Caco-2 (cell line): ENCODE data around the gene GIMAP6. TPM values are rescaled to one million over a fixed set of nuclear protein-coding genes. Genes with fewer than 3 reads are reported as not detected.

Source experiments
- BruUV-seq: library from RNA; stranded (reverse); fragments of 400-500 nt; replicated peaks from 2 replicates; lab custom pipeline; 2021; lab: Mats Ljungman, UMichigan
- CTCF ChIA-PET: fragments of 300-600 bp; sonication (Branson Sonifier 250); formaldehyde crosslinking; loops from one replicate; lab custom pipeline; 2022; ENCODE audit warnings: antibody characterized with exemption; lab: Charles Lee
- POLR2A ChIA-PET: fragments of 300-600 bp; sonication (Branson Sonifier 250); formaldehyde crosslinking; loops from one replicate; lab custom pipeline; 2022; ENCODE audit warnings: antibody characterized with exemption; lab: Charles Lee
- DNase-seq, 2 experiments: peaks; one replicate each; pipeline versions ENCODE4 v3.0.0 to v3.0.0-alpha.2; 2020 to 2022
- H3K27me3 ChIP-seq: replicated peaks from 2 replicates; pipeline ENCODE4 v1.6.0; 2011; ENCODE audit warnings: low read length; ENCODE audit not compliant: control insufficient read depth, insufficient read depth
- H3K36me3 ChIP-seq: 2 replicates; pipeline ENCODE4 v1.5.1; 2011; ENCODE audit warnings: low read length; ENCODE audit not compliant: control insufficient read depth, insufficient read depth
- H3K4me1 ChIP-seq: fragments of 250-450 bp; sonication (Bioruptor Pico); 2 replicates; pipeline ENCODE4 v1.5.1; 2020; ENCODE audit warnings: mild to moderate bottlenecking
- H3K4me3 ChIP-seq: 2 replicates; pipeline ENCODE4 v1.5.1; 2011; ENCODE audit warnings: low read depth, mild to moderate bottlenecking, control low read depth, low read length
- H3K9me3 ChIP-seq: fragments of 250-450 bp; sonication (Bioruptor Pico); 2 replicates; pipeline ENCODE4 v1.5.1; 2020; ENCODE audit warnings: mild to moderate bottlenecking, moderate library complexity
- H3K27ac Mint-ChIP-seq: one replicate; pipeline ENCODE4 v1.8.0; 2022; ENCODE audit warnings: mixed read lengths; ENCODE audit not compliant: unreplicated experiment
- H3K27me3 Mint-ChIP-seq: one replicate; pipeline ENCODE4 v1.8.0; 2022; ENCODE audit warnings: mixed read lengths; ENCODE audit not compliant: insufficient read depth, unreplicated experiment
- H3K36me3 Mint-ChIP-seq: one replicate; pipeline ENCODE4 v1.8.0; 2022; ENCODE audit warnings: mild to moderate bottlenecking, mixed read lengths; ENCODE audit not compliant: insufficient read depth, unreplicated experiment
- H3K4me1 Mint-ChIP-seq: one replicate; pipeline ENCODE4 v1.8.0; 2022; ENCODE audit warnings: low read depth, mixed read lengths; ENCODE audit not compliant: unreplicated experiment
- H3K4me3 Mint-ChIP-seq: one replicate; pipeline ENCODE4 v1.8.0; 2022; ENCODE audit warnings: mild to moderate bottlenecking, moderate library complexity, mixed read lengths; ENCODE audit not compliant: unreplicated experiment
- H3K9me3 Mint-ChIP-seq: one replicate; pipeline ENCODE4 v1.8.0; 2022; ENCODE audit warnings: mixed read lengths; ENCODE audit not compliant: unreplicated experiment
- intact Hi-C: fragments of 100-400 bp; cut with micrococcal nuclease; formaldehyde crosslinking; loops from one replicate; pipeline ENCODE4 v1.10.0; 2022; ENCODE audit not compliant: unreplicated experiment
- total RNA-seq: library from RNA; stranded (reverse); gene quantifications from 2 replicates; pipeline ENCODE4 v1.2.3, GENCODE V29; 2022
- TF ChIP-seq, protein P1 (sequence below), 2 experiments: fragments of 200-600 bp in 1 of 2; IDR thresholded peaks; 1 replicate in 1 of 2; 2 replicates in 1 of 2; pipeline versions ENCODE4 v1.5.1 to v1.8.0; 2011 to 2022; ENCODE audit warnings: antibody characterized with exemption in 1 of 2, control low read depth in 1 of 2, inconsistent platforms in 1 of 2, low read depth in 1 of 2, low read length in 1 of 2, mild to moderate bottlenecking in 1 of 2, moderate library complexity in 1 of 2; ENCODE audit not compliant: insufficient read depth in 1 of 2, severe bottlenecking in 1 of 2, unreplicated experiment in 1 of 2

Gene GIMAP6
- total RNA-seq, 1 experiment from 2014 or later = not detected

DNA sequence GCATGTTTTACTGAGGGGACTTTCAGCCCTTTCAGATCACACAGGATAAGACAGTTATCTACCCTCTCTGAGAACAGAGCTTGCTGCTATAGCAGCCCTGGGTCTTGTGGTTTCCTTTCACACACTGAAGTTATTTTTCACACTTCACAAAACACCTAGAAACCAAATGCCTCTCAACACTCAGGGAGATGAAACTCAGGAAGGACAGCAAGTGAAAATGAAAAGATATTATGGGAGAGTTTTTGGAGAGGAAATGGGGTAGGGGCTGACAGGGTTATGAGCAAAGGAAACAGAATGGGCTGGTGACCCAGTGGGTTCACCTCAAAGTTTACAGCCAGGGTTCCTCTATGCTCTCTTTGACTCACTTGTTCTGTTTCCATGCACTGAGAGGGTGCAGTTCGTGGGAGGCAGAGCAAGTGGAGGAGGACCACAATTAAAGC, 36.3 kb upstream of the GIMAP6 start:
- Mint-ChIP-seq H3K36me3 (no peaks in the 10 kb centered on the region), H3K4me1 (no peaks in the 10 kb centered on the region), H3K27me3 (peaks cover 2% of the 10 kb centered on the region), H3K27ac (no peak overlapping the region), H3K9me3 (peaks cover 10% of the 10 kb centered on the region), H3K4me3 (no peak overlapping the region)
- BruUV-seq = no TSS peak
- CTCF ChIA-PET = no interaction called here
- Histone ChIP-seq H3K4me3 (no peak overlapping the region), H3K27me3 (no peaks in the 10 kb centered on the region), H3K36me3 (no peaks in the 10 kb centered on the region), H3K4me1 (no peaks in the 10 kb centered on the region), H3K9me3 (peaks cover 5% of the 10 kb centered on the region)
- POLR2A ChIA-PET = no interaction called here
- intact Hi-C loops = no loop called here
- TF ChIP-seq, protein P1, sequence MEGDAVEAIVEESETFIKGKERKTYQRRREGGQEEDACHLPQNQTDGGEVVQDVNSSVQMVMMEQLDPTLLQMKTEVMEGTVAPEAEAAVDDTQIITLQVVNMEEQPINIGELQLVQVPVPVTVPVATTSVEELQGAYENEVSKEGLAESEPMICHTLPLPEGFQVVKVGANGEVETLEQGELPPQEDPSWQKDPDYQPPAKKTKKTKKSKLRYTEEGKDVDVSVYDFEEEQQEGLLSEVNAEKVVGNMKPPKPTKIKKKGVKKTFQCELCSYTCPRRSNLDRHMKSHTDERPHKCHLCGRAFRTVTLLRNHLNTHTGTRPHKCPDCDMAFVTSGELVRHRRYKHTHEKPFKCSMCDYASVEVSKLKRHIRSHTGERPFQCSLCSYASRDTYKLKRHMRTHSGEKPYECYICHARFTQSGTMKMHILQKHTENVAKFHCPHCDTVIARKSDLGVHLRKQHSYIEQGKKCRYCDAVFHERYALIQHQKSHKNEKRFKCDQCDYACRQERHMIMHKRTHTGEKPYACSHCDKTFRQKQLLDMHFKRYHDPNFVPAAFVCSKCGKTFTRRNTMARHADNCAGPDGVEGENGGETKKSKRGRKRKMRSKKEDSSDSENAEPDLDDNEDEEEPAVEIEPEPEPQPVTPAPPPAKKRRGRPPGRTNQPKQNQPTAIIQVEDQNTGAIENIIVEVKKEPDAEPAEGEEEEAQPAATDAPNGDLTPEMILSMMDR (IDR thresholded peaks at IDR 0.05; ENCODE audit: insufficient read depth in 1 of 2, low read depth in 1 of 2, low read length in 1 of 2, severe bottlenecking in 1 of 2, unreplicated experiment in 1 of 2) = no peak
- DNase-seq = no peak

DNA sequence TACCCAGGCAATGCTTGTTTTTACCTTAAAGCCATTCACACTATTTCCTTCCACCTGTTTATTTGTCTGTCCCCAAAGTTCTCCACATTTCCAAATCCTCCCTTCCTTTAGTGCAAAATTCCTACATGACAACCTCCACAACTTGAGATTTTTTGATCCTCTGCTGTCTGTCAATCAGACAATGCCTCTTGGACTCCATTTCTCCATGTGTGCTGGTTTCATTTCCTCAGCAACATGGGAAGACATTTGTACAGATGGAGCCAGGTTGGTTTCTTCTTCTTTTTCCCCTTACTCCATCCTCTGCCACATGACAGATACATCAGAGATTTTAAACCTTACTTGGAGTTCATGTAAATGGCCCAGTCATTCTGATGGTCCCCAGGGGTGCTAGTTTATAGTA, 34.2 kb upstream of the GIMAP6 start:
- H3K27me3 Mint-ChIP-seq = peaks cover 5% of the 10 kb centered on the region
- Histone ChIP-seq H3K4me1 (no peaks in the 10 kb centered on the region), H3K36me3 (no peaks in the 10 kb centered on the region), H3K4me3 (no peak overlapping the region), H3K9me3 (peaks cover 5% of the 10 kb centered on the region), H3K27me3 (no peaks in the 10 kb centered on the region)
- intact Hi-C loops = no loop called here
- H3K27ac Mint-ChIP-seq = no peak overlapping the region
- peaks cover 10% of the 10 kb centered on the region for H3K9me3 Mint-ChIP-seq
- TF ChIP-seq, protein P1 (IDR thresholded peaks at IDR 0.05; ENCODE audit: insufficient read depth in 1 of 2, low read depth in 1 of 2, low read length in 1 of 2, severe bottlenecking in 1 of 2, unreplicated experiment in 1 of 2) = no peak
- no peak for DNase-seq
- H3K4me3 Mint-ChIP-seq = no peak overlapping the region
- ChIA-PET CTCF (no interaction called here), POLR2A (no interaction called here)
- no TSS peak for BruUV-seq
- no peaks in the 10 kb centered on the region for H3K4me1 Mint-ChIP-seq
- H3K36me3 Mint-ChIP-seq = no peaks in the 10 kb centered on the region

DNA sequence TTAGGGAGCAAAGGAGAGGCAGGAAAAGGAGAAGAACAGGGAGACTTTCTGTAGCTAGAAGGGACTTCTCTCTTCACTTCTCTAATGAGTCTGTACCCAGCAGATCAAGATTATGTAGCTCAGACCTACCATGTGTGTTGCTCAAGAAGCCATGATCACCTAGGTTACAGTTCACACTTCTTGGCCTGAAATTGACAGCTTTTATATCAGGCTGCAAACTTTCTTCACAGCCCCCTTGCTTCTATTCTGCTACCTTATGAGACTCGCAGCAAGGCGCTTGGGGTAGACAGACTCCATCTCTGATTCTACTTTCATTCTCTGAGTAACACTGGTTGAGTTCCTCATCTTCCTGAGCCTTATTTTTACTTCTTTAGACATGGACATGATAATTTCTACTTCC, 33.7 kb upstream of the GIMAP6 start:
- peaks cover 6% of the 10 kb centered on the region for H3K27me3 Mint-ChIP-seq
- TF ChIP-seq, protein P1 (IDR thresholded peaks at IDR 0.05; ENCODE audit: insufficient read depth in 1 of 2, low read depth in 1 of 2, low read length in 1 of 2, severe bottlenecking in 1 of 2, unreplicated experiment in 1 of 2) = no peak
- Histone ChIP-seq H3K27me3 (no peaks in the 10 kb centered on the region), H3K9me3 (peaks cover 5% of the 10 kb centered on the region), H3K4me1 (no peaks in the 10 kb centered on the region), H3K36me3 (no peaks in the 10 kb centered on the region), H3K4me3 (no peak overlapping the region)
- H3K36me3 Mint-ChIP-seq = no peaks in the 10 kb centered on the region
- intact Hi-C loops = no loop called here
- no peaks in the 10 kb centered on the region for H3K4me1 Mint-ChIP-seq
- DNase-seq = no peak
- CTCF ChIA-PET = no interaction called here
- POLR2A ChIA-PET = no interaction called here
- BruUV-seq = no TSS peak
- H3K27ac Mint-ChIP-seq = no peak overlapping the region
- no peak overlapping the region for H3K4me3 Mint-ChIP-seq
- peaks cover 10% of the 10 kb centered on the region for H3K9me3 Mint-ChIP-seq
